Keratinocyte (primary cell): ENCODE measurements around the gene METTL1.

Source experiments
- EZH2 ChIP-seq: IDR thresholded peaks from one replicate; pipeline ENCODE4 v1.6.1; 2012; ENCODE audit warnings: inconsistent platforms, mild to moderate bottlenecking, low read length, moderate library complexity
- TF ChIP-seq, protein P1 (sequence below), 3 experiments: IDR thresholded peaks in 1 of 3; conservative IDR thresholded peaks in 1 of 3; optimal IDR thresholded peaks in 1 of 3; 2 replicates in 2 of 3; 3 replicates in 1 of 3; pipeline versions ENCODE3 to v1.5.1; 2011; ENCODE audit warnings: low read length in 3 of 3, mild to moderate bottlenecking in 3 of 3, moderate library complexity in 2 of 3, control low read depth in 1 of 3, inconsistent platforms in 1 of 3; ENCODE audit not compliant: insufficient read depth in 2 of 3; ENCODE audit errors: extremely low read depth in 1 of 3

DNA sequence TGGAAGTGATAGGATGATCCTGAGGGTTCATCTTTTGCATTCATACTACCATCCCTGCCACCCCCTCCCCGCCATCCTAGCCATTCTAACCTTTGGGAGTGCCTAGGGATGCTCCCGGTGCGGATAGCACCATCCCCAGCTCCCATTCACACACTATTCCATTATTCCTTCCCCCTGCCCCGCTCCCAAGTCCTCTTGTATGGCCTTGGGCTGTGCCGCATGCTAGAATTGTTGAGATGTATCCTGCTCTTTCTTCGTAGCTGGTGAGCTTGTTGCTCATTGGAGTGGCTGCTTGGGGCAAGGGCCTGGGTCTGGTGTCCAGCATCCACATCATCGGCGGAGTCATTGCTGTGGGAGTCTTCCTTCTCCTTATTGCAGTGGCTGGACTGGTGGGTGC is 26.4 kb downstream of the METTL1 start:
- TF ChIP-seq, protein P1, sequence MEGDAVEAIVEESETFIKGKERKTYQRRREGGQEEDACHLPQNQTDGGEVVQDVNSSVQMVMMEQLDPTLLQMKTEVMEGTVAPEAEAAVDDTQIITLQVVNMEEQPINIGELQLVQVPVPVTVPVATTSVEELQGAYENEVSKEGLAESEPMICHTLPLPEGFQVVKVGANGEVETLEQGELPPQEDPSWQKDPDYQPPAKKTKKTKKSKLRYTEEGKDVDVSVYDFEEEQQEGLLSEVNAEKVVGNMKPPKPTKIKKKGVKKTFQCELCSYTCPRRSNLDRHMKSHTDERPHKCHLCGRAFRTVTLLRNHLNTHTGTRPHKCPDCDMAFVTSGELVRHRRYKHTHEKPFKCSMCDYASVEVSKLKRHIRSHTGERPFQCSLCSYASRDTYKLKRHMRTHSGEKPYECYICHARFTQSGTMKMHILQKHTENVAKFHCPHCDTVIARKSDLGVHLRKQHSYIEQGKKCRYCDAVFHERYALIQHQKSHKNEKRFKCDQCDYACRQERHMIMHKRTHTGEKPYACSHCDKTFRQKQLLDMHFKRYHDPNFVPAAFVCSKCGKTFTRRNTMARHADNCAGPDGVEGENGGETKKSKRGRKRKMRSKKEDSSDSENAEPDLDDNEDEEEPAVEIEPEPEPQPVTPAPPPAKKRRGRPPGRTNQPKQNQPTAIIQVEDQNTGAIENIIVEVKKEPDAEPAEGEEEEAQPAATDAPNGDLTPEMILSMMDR (optimal IDR thresholded peaks at IDR 0.05 in 1 of 3, IDR thresholded peaks at IDR 0.05 in 1 of 3, conservative IDR thresholded peaks at IDR 0.05 in 1 of 3; ENCODE audit: extremely low read depth in 1 of 3, insufficient read depth in 2 of 3, low read length in 3 of 3) = no peak
- no peak for TF ChIP-seq EZH2
